ENCODE measurements around the gene GOLGA8B. TPM values are rescaled to one million over a fixed set of nuclear protein-coding genes. Genes with fewer than 3 reads are reported as not detected.

GOLGA8B gene
- total RNA-seq, 1 experiment from 2014 or later = 42.1 TPM

- no peak overlapping the region for H3T11ph ChIP-seq (ENCODE audit: low read length)
- no peak overlapping the region for H3K23ac ChIP-seq (ENCODE audit: insufficient read length, low read depth, low read length)
- no peak overlapping the region for H3K14ac ChIP-seq (ENCODE audit: insufficient read depth, low read length)
- no peaks in the 10 kb centered on the region for H3K79me1 ChIP-seq (ENCODE audit: insufficient read depth, low read depth, low read length, poor library complexity, severe bottlenecking)
- no peaks in the 10 kb centered on the region for H3K9me3 Mint-ChIP-seq
- no peak overlapping the region for H3K27ac Mint-ChIP-seq
- H3K4ac ChIP-seq (ENCODE audit: low read depth, low read length) = no peak overlapping the region
- H2BK5ac ChIP-seq (ENCODE audit: insufficient read length, low read length) = no peak overlapping the region
- no peak overlapping the region for H2BK20ac ChIP-seq (ENCODE audit: low read depth, low read length, poor library complexity, severe bottlenecking)
- TF ChIP-seq CTCF (conservative IDR thresholded peaks at IDR 0.05) = no peak
- no peaks in the 10 kb centered on the region for H3K4me1 Mint-ChIP-seq
- no peaks in the 10 kb centered on the region for H4K20me1 ChIP-seq (ENCODE audit: control insufficient read depth, insufficient read depth, insufficient read length)
- H3K56ac ChIP-seq (ENCODE audit: insufficient read length, low read depth, low read length) = no peak overlapping the region
- H3K36me3 Mint-ChIP-seq (ENCODE audit: insufficient read depth in 1 of 3, low read depth in 3 of 3) = no peaks in the 10 kb centered on the region
- no peak overlapping the region for H3K4me3 Mint-ChIP-seq
- H3K23me2 ChIP-seq (ENCODE audit: insufficient read length, low read depth, low read length, poor library complexity, severe bottlenecking) = no peaks in the 10 kb centered on the region
- H2BK12ac ChIP-seq (ENCODE audit: insufficient read length, low read depth, low read length) = no peak overlapping the region
- no peak overlapping the region for H2AK5ac ChIP-seq (ENCODE audit: insufficient read length, low read length)
- no peaks in the 10 kb centered on the region for H3K27me3 ChIP-seq (ENCODE audit: insufficient read depth, low read length)
- no peak overlapping the region for H3K27ac ChIP-seq (ENCODE audit: insufficient read length, low read depth, low read length)
- H3K27me3 Mint-ChIP-seq (ENCODE audit: low read depth) = peaks cover 2% of the 10 kb centered on the region; the same call in 1 of the 2 replicates
- no peak overlapping the region for H3K4me2 ChIP-seq (ENCODE audit: insufficient read depth, insufficient read length, low read length)
- H3K79me2 ChIP-seq (ENCODE audit: insufficient read depth, low read length) = no peaks in the 10 kb centered on the region
- no peak overlapping the region for H2BK15ac ChIP-seq (ENCODE audit: low read depth, low read length)
- no peak overlapping the region for H2AFZ ChIP-seq (ENCODE audit: low read length)
- H3K9ac ChIP-seq (ENCODE audit: extremely low read depth, insufficient read length, low read length) = no peak overlapping the region
- no peaks in the 10 kb centered on the region for H3K4me1 ChIP-seq (ENCODE audit: insufficient read depth, low read length)
- WGBS (ENCODE audit: extremely low coverage, insufficient read length, low lambda C conversion rate) = no CpG with 5 or more reads among the region's 2 CpGs
- no peak overlapping the region for H4K8ac ChIP-seq (replicated peaks; ENCODE audit: insufficient read length, low read depth, low read length)
- H4K91ac ChIP-seq (ENCODE audit: insufficient read length, low read depth, low read length) = no peak overlapping the region
- H3K18ac ChIP-seq (ENCODE audit: insufficient read length, low read depth, low read length) = no peak overlapping the region
- no peak for DNase-seq
- H3K9me3 ChIP-seq (ENCODE audit: control insufficient read depth, low read depth, low read length) = no peaks in the 10 kb centered on the region
- H4K5ac ChIP-seq (ENCODE audit: insufficient read length, low read depth, low read length) = no peak overlapping the region
- no peak overlapping the region for H2BK120ac ChIP-seq (ENCODE audit: low read depth, low read length, poor library complexity, severe bottlenecking)
Observed at GRCh38 chr15:34598799-34599585, 15.5 kb upstream of the GOLGA8B start.
